Panc1 (cell line): ENCODE data around the gene MDM2. TPM values are rescaled to one million over a fixed set of nuclear protein-coding genes. Genes with fewer than 3 reads are reported as not detected.

ENCODE experiments used
- ATAC-seq: fragments of 200-7000 bp; cut with Tn5 transposase; 2 replicates; pipeline ENCODE4 v1.9.1; 2020; ENCODE audit warnings: mild to moderate bottlenecking, moderate library complexity
- BruUV-seq: library from RNA; stranded (reverse); fragments of 400-500 nt; replicated peaks from 2 replicates; lab custom pipeline; 2021; lab: Mats Ljungman, UMichigan
- CTCF ChIA-PET: fragments of 300-600 bp; sonication (Branson Sonifier 250); formaldehyde crosslinking; loops from one replicate; lab custom pipeline; 2022; ENCODE audit warnings: antibody characterized with exemption; lab: Charles Lee
- POLR2A ChIA-PET: fragments of 300-600 bp; sonication (Branson Sonifier 250); formaldehyde crosslinking; loops from one replicate; lab custom pipeline; 2022; ENCODE audit warnings: antibody characterized with exemption; lab: Charles Lee
- DNase-seq: peaks from one replicate; pipeline ENCODE4 v3.0.0-alpha.2; 2010; ENCODE audit warnings: low read depth, low spot score
- H3K27ac ChIP-seq: 2 replicates; pipeline ENCODE4 v1.5.1; 2011; ENCODE audit warnings: mild to moderate bottlenecking, low read length, inconsistent platforms
- H3K27me3 ChIP-seq: fragments of 200-500 bp; sonication (Bioruptor generic); 2 replicates; pipeline ENCODE4 v1.6.0; 2014; ENCODE audit warnings: low read length, inconsistent platforms; ENCODE audit not compliant: control insufficient read depth, insufficient read depth
- H3K36me3 ChIP-seq: fragments of 200-500 bp; sonication (Bioruptor generic); 2 replicates; pipeline ENCODE4 v1.5.1; 2014; ENCODE audit warnings: inconsistent platforms, mild to moderate bottlenecking, low read length, moderate library complexity; ENCODE audit not compliant: control insufficient read depth, insufficient read depth
- H3K4me1 ChIP-seq: 2 replicates; pipeline ENCODE4 v1.5.1; 2011; ENCODE audit warnings: inconsistent platforms, mild to moderate bottlenecking, low read length, moderate library complexity; ENCODE audit not compliant: control insufficient read depth, insufficient read depth
- H3K4me3 ChIP-seq, 2 experiments: 2 replicates each; pipeline ENCODE4 v1.5.1; 2011 to 2012; ENCODE audit warnings: low read depth in 2 of 2, low read length in 2 of 2, mild to moderate bottlenecking in 2 of 2, inconsistent platforms in 1 of 2, moderate library complexity in 1 of 2
- H3K9me3 ChIP-seq: fragments of 200-500 bp; sonication (Bioruptor generic); 2 replicates; pipeline ENCODE4 v1.5.1; 2014; ENCODE audit warnings: low read depth, mild to moderate bottlenecking, inconsistent platforms, low read length, moderate library complexity; ENCODE audit not compliant: control insufficient read depth, insufficient read depth
- POLR2AphosphoS5 ChIP-seq: IDR thresholded peaks from 2 replicates; pipeline ENCODE4 v1.6.1; 2012; ENCODE audit warnings: mild to moderate bottlenecking, low read depth, low read length, moderate library complexity
- SIN3A ChIP-seq: IDR thresholded peaks from 2 replicates; pipeline ENCODE4 v1.6.1; 2012; ENCODE audit warnings: low read depth, mild to moderate bottlenecking, low read length, moderate library complexity, borderline replicate concordance; ENCODE audit not compliant: insufficient read depth
- TCF7L2 ChIP-seq: IDR thresholded peaks from 2 replicates; pipeline ENCODE4 v1.6.1; 2011; ENCODE audit warnings: mild to moderate bottlenecking, low read depth, low read length, inconsistent platforms
- in situ Hi-C: cut with HindIII; loops from 2 replicates; pipeline ENCODE4 v1.10.0; 2016; ENCODE audit warnings: low sequenced_read_pairs, low pct_unique_long_range_greater_than_20kb
- intact Hi-C: fragments of 100-400 bp; cut with micrococcal nuclease; formaldehyde crosslinking; loops from one replicate; pipeline ENCODE4 v1.10.0; 2022; ENCODE audit not compliant: unreplicated experiment
- total RNA-seq: library from RNA; stranded (reverse); gene quantifications from one replicate; pipeline ENCODE4 v1.2.1, GENCODE V29; 2021; ENCODE audit not compliant: unreplicated experiment
- TF ChIP-seq, protein P1 (sequence below), 2 experiments: IDR thresholded peaks; 2 replicates each; pipeline ENCODE4 v1.6.1; 2011 to 2012; ENCODE audit warnings: low read depth in 2 of 2, control low read depth in 1 of 2, low read length in 1 of 2, mild to moderate bottlenecking in 1 of 2, moderate library complexity in 1 of 2; ENCODE audit not compliant: insufficient read depth in 1 of 2
- TF ChIP-seq, protein P2 (sequence below): fragments of 450-650 bp; IDR thresholded peaks from 2 replicates; pipeline ENCODE4 v1.5.1; 2017; ENCODE audit warnings: mild to moderate bottlenecking

MDM2 gene
- total RNA-seq, 1 experiment from 2014 or later, result 101 TPM

DNA sequence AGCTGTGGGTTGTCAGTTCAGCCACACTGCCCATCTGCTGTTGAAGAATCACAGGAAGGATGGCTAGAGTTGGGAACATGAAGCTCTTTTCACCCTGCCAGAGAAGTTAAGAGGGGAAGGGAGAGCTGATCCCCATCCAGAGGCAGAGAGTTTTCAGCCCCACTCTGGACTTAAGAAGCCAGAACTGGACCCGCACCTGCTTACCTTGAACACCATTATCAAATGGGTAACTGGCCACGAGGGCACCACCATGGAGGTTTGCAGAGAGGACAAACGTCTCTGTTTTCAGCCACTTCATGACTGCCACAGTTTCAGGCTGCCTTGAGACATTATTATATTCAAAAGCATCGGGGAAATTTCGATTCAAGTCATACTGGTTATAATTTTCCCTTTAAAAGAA, 62.0 kb downstream of the MDM2 start:
- no peaks in the 10 kb centered on the region for H3K4me1 ChIP-seq
- no peaks in the 10 kb centered on the region for H3K9me3 ChIP-seq
- BruUV-seq, result no TSS peak
- intact Hi-C loops (no loop called here), in situ Hi-C loops (no loop called here)
- H3K4me3 ChIP-seq, result no peak overlapping the region
- ChIA-PET CTCF (no interaction called here), POLR2A (no interaction called here)
- no peaks in the 10 kb centered on the region for H3K27me3 ChIP-seq
- ATAC-seq (no peak), DNase-seq (no peak)
- TF ChIP-seq POLR2AphosphoS5, result no peak
- TF ChIP-seq TCF7L2, result no peak
- no peak for TF ChIP-seq SIN3A
- H3K27ac ChIP-seq, result no peak overlapping the region
- H3K36me3 ChIP-seq, result no peaks in the 10 kb centered on the region

DNA sequence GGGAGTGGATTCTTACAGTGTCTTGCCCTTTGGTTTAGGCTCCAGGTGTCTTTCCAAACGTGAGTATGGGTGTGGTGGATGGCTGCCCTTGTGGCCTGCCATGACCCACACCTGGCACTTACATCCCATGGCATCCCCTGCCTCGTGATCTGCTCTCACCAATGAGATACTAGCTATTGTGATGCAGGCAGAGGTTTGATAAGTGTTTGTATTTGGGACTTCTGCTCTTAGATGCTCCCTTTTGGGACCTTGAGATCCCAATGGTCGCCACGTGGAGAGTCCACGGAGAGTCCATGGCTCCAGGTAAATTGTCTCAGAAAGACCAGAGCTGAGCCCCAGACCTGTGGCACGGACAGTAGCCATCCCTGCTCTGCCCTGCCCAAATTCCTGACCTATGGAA, 62.5 kb downstream of the MDM2 start:
- CTCF ChIA-PET, result no interaction called here
- in situ Hi-C loops, result no loop called here

More for the DNA sequence above, 62.5 kb downstream of the MDM2 start:
- DNase-seq (no peak), ATAC-seq (no peak)
- Histone ChIP-seq H3K4me1 (no peaks in the 10 kb centered on the region), H3K36me3 (no peaks in the 10 kb centered on the region), H3K27ac (no peak overlapping the region), H3K4me3 (no peak overlapping the region), H3K27me3 (no peaks in the 10 kb centered on the region), H3K9me3 (no peaks in the 10 kb centered on the region)
- TF ChIP-seq TCF7L2, result no peak
- TF ChIP-seq SIN3A, result no peak
- TF ChIP-seq, protein P1, sequence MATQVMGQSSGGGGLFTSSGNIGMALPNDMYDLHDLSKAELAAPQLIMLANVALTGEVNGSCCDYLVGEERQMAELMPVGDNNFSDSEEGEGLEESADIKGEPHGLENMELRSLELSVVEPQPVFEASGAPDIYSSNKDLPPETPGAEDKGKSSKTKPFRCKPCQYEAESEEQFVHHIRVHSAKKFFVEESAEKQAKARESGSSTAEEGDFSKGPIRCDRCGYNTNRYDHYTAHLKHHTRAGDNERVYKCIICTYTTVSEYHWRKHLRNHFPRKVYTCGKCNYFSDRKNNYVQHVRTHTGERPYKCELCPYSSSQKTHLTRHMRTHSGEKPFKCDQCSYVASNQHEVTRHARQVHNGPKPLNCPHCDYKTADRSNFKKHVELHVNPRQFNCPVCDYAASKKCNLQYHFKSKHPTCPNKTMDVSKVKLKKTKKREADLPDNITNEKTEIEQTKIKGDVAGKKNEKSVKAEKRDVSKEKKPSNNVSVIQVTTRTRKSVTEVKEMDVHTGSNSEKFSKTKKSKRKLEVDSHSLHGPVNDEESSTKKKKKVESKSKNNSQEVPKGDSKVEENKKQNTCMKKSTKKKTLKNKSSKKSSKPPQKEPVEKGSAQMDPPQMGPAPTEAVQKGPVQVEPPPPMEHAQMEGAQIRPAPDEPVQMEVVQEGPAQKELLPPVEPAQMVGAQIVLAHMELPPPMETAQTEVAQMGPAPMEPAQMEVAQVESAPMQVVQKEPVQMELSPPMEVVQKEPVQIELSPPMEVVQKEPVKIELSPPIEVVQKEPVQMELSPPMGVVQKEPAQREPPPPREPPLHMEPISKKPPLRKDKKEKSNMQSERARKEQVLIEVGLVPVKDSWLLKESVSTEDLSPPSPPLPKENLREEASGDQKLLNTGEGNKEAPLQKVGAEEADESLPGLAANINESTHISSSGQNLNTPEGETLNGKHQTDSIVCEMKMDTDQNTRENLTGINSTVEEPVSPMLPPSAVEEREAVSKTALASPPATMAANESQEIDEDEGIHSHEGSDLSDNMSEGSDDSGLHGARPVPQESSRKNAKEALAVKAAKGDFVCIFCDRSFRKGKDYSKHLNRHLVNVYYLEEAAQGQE (IDR thresholded peaks at IDR 0.05; ENCODE audit: insufficient read depth in 1 of 2, low read depth in 2 of 2, low read length in 1 of 2), result no peak
- TF ChIP-seq POLR2AphosphoS5, result no peak
- TF ChIP-seq, protein P2, sequence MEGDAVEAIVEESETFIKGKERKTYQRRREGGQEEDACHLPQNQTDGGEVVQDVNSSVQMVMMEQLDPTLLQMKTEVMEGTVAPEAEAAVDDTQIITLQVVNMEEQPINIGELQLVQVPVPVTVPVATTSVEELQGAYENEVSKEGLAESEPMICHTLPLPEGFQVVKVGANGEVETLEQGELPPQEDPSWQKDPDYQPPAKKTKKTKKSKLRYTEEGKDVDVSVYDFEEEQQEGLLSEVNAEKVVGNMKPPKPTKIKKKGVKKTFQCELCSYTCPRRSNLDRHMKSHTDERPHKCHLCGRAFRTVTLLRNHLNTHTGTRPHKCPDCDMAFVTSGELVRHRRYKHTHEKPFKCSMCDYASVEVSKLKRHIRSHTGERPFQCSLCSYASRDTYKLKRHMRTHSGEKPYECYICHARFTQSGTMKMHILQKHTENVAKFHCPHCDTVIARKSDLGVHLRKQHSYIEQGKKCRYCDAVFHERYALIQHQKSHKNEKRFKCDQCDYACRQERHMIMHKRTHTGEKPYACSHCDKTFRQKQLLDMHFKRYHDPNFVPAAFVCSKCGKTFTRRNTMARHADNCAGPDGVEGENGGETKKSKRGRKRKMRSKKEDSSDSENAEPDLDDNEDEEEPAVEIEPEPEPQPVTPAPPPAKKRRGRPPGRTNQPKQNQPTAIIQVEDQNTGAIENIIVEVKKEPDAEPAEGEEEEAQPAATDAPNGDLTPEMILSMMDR, result no peak
- POLR2A ChIA-PET, result no interaction called here
- no TSS peak for BruUV-seq
- intact Hi-C loops, result no loop called here
